GM21390 (cell line): ENCODE measurements around the gene PROM1.

Experiments
- ATAC-seq: cut with Tn5 transposase; IDR thresholded peaks from one replicate; pipeline ENCODE4 v1.9.1; 2021; ENCODE audit not compliant: unreplicated experiment

Gene PROM1

DNA sequence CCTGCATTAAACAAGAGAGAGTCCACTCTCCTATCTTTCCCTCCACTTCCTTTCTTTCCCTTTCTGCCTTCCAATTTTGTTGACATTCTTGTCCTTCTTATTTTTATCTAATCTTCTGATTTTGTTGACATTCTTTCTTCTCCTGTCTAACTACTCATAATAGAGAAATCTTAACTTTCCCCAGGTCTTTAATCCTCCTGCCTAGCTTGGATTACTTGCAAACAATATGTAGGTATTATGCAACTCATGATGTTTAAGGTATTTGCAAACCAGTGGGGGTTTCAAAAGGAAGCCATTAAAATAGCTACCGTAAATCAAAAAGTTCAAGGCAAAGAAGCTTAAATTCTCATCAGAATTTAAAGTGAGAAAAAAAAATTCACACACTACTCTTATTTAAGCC lies 53.9 kb downstream of the PROM1 start:
- no peak for ATAC-seq

DNA sequence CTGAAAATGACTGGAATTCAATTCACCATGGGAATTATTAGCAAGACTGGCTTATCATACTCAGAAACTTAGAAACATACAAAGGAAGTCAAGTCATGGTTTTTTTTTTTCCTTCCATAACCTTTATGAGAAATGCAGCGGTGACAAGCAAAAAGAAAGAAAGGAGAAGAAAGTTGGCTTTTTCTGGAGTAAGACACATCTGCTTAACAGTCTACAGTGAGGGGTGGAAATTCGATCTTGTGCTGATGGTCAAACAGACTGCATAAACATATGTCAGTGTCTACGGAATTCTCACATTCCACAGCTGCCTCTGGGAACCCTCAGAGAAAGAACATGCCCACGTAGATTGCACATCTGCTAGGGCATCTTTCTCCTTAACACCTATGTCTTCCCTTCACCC lies 54.6 kb downstream of the PROM1 start:
- ATAC-seq: no peak

DNA sequence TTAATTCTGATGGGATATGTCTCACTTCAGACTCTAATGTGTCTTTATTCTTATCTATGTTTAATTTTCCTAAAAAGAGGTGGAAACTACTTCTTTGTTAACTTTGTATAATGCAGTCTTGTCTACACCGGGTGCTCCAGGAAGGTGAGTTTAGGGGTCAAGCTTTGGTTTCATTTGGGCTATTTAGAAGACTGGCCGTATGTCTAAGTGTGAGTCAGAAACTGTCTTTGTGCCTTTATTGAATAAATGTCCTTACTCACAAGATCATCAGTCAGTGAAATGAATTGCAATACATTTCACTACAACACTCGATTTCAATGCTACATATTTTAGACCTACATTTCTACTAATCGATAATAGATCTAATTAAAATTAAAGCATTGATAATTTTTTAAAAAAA lies 56.2 kb downstream of the PROM1 start:
- no peak for ATAC-seq

DNA sequence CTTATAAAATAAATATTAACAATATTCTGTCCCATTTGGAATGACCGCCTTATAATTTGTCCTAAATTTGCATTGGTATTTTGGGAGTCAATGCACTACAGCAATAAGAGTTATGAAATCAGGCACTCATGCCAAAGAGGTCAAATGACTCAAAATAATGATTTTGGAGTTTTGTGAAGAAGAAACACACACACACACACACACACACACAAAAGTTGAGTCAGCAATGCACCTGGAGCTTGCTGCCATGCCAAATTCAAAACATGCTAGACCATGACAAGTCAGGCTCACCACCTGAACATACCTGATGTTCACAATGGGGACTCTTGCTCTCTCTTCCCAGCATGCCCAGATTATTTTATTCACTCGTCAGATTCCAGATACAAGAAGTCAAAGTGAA lies 56.7 kb downstream of the PROM1 start:
- ATAC-seq: no peak

DNA sequence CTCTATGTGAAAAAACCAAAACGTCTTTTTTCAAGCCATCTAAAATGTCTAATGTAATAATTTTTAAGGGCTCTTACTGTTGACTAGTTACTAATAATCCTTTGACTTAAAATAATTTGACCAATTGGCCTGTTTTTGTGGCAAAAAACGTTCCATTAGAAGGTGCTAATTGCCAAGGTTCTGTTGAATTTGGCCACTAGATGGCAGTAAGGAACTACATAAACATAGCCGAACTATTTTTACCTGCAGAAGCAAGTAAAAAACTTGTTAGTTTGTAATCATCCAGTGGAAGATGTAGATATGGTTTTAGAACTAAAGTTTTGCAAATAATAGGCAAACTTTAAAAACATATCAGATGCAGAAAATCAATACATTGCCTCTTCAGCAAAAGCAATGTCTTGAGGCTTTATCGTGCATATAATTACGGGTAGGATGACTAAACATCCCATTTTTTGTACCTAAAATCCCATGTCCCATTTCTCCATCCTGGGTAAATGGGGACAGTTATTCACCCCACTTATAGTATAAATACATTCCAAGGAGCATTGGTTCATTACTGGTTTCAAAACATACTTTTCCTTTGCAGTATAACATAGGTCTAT lies 57.6 kb downstream of the PROM1 start:
- ATAC-seq: no peak

DNA sequence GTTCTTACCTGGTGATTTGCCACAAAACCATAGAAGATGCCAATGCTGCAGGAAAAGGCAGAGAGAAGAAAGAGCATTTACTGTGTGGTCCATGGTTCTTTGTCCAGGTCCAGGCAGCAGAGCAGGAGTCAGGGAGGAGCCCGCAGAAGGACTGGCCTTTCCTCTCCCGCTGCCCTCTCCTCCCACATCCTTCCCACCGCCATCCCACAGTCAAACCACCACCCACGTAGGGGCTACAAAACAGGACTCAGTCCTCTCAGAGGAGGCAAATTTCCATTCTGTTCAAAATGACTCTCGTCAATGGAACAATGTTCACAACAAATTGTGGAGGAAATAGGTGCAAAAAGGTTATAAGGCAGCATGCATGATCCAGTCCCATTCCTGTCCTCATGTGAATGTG lies 58.6 kb downstream of the PROM1 start:
- no peak for ATAC-seq

DNA sequence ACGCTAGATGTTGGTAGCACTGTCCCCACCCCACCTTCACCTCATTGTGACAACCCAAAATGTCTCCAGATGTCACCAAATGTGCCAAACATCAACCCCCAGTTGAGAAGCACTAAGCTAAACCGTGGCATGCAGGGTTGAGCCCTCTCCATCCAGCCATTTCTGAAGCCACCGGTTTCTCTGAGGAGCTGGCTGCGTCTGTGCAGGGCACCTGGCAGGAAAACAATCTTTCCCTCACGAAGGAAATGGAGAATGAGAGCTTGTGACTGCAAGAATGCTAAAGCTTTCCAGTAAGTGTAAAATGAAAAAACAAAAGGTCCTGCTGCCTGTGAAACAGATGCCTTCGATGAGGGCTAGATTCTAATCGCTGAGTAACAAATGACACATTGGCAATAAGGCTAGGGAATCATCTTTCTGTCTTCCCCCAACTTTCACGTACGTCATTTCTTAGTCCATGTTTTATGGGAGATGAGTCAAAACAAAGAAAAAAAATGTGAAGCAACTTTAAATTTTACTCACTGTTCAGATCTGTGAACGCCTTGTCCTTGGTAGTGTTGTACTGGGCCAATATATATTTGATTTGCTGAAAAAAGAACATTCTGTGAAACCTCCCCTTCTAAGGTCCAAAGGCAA lies 59.9 kb downstream of the PROM1 start:
- ATAC-seq: no peak

DNA sequence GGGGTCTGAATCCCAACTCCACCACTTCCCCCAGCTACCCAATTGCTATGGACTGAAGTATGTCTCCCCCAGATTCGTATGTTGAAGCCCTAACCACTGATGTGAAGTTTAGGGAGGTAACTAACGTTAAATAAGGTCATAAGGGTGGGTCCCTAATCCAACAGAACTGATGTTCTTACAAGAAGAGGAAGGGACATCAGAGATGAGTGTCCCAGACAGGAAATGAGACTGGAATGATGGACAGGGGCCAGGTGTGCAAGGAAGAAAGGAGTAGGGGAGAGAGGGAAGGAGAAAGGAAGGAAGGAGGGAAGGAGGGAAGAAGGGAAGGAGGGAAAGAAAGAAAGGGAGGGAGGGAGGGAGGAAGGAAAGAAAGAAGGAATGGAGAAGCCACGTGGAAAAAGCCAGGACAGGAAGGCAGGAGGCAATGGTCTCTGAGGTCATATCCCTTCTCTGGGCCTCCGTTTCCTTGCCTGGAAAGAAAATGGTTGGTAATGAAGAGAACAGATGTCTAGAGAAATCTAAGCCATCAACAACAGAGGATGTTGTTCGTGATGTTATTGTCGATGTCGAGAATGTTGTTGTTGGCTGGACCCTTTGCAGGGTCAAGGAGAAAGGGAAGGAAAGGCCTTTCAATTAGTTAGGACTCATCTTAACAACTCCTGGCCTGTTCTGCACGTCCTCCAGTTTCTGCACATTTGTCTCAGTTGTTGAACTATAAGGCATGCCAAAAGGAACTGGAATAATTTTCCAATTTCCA lies 61.8 kb downstream of the PROM1 start:
- ATAC-seq: no peak

DNA sequence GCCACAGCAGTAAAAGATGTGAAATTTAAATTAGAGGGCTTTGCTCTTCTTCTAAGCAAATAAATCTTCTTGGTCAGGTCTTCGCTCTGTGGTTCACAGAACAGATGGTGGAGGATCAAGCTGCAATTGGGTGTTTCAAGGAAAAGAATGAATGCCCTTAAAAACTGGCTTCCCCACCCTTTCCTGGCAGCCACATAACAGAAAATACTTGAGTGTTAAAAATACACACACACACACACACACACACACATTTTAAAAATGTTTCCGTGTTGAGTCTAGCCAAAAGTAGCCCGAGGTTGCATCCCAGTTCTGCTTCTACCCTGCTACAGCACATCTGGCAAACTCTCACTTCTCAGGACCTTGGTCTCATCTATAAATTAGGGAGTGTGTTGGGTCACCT lies 64.2 kb downstream of the PROM1 start:
- no peak for ATAC-seq

DNA sequence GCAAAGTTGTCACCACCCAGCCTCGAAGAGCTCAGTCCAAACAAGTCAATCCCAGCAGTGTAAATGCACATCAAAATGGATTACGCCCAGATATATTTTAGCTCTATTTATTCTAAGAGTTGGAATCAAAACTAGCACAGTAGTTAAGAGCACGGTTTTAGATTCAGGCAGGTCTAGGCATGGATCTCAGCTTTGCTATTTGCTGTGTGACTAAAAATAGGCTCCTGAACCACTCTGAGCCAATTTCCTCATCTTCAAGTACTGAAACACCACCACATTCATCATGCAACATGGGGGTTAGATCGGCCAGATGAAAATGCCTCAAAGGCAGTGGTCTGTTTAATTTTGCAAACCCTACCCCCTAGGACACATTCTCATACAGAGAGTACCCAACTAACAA lies 65.0 kb downstream of the PROM1 start:
- ATAC-seq: no peak

DNA sequence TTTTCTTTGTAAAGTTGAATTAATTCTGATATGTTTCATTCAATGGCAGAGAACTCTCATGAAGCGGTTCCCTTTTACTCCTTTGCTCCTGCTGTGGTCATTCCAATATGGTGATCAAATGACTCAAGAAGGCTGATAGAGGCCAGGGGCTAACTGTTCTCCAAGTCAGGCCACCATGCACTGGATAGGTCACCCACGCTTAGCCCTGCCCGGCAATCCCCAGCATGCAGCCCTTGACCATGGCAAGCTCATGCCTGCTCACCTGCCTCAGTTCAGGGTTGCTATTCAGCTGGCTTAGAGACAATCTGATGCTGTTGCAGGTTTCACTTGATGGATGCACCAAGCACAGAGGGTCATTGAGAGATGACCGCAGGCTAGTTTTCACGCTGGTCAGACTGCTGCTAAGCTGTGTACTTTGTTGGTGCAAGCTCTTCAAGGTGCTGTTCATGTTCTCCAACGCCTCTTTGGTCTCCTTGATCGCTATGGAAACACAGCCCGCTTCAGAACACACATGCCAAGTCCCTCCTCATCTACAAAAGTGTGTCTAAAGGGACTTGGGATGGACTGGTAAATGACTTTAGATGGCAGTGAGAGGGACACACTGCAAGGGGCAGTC lies 65.7 kb downstream of the PROM1 start:
- ATAC-seq: no peak

DNA sequence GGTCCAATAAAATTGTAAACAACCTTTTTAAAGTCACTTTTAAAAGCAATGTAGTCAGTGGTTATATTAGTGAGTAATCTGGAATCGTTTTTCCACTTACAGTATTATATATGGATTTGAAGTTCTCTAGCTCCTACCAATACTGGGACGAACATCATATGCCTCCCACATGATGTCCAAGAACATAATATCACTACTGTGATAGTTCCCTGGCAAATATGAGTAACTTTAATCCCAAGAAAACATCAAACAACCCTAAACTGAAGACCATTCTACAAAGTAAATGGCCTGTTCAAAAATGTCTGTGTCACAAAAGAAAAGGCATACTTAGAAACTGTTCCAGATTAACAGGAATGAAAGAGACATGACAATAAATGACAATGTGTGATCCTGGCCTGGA lies 67.3 kb downstream of the PROM1 start:
- ATAC-seq: no peak

DNA sequence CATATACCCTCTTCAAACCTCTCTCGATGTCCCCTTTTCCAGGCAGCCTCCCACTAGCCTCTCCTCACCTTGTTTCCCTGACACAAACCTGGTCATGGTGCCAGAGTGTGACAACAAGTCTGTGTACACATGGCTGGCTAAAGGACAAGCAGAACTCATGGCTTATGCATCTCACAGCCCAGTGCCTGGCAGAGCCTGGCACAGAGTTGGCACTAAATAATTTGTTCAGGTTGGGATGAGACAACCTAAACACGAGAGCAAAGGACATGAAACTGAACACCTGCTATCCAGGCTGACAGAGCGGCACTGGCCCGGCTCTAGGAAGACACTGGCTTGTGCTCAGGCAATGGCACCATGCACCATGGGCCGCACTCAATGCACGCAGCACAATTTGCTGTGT lies 72.7 kb downstream of the PROM1 start:
- no peak for ATAC-seq

DNA sequence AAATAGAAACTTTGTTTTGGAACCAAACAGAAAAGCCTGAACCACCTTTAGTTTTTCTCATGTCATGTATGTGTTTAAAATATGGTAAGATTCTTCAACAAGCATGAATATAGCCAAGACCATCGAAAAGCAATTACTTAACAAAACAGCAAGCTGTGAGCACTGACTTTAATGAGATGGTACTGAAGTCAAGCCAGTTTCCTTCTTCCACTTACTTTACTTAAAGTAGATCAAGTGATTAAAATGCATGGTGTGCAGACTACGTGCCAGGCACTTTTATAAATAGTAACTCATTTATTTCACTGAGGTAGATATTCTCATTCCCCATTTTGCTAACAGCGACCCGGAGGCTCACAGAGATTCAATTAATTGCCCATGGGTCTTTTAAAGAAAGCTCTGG lies 74.7 kb downstream of the PROM1 start:
- no peak for ATAC-seq

DNA sequence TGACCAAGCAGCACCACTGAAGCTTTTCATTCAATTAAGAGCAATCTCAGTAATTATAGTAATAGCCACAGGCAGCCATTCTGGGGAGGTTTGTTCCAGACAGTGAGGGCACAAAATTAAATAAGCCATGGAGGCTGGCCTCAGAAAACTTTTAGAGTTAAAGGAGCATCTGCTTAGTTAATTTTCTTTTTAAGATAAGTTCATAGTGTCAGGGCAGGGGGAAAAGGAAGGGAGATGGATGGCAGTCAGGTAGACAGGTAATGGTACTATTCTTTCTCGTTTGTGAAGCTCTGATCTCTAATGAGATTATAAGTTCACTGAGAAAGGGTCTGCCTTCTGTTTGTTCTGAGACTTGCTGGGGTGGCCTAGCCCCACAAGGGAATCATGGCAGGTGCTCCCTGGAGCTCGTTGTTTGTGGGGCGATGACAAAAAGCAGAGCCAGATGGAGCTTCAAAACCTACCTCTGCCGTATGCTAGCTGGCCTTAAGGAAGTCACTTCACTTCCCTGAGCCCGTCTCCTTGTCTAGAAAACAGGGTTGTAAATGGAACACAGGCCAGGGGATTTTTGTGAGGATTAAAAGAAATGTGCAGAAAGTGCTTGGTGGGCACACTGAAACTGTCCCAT lies 76.2 kb downstream of the PROM1 start:
- ATAC-seq: no peak

DNA sequence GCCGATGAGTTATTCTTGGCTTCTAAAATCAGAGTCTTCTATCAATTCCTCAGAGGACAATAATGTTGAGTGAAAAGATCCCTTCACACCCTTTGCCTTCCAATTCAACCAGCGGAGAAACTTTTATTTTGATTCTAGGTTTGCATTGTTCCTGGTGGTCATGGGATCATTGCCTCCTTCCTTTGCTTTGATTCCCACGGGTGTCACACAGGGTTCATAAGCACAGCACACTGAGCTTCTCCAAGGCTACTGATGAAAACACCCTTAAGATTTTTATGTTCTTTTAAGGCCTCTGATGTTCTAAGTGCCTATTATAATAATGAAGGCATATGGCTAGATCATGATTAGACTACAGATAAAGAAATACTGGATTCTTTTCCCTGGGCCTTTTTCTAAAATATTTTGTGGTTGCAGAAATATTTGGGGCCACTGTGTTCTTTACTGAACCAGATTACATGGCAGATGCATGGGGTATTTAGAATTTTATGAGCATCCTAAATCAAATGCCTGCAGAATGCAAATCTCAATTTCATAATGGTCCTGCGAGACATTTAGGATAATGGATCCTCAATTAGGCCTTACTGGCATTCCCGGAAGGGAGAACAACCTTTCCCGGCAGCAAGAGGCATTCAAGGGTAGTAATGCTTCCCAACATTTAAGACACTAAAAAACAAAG lies 76.9 kb downstream of the PROM1 start:
- ATAC-seq: no peak

DNA sequence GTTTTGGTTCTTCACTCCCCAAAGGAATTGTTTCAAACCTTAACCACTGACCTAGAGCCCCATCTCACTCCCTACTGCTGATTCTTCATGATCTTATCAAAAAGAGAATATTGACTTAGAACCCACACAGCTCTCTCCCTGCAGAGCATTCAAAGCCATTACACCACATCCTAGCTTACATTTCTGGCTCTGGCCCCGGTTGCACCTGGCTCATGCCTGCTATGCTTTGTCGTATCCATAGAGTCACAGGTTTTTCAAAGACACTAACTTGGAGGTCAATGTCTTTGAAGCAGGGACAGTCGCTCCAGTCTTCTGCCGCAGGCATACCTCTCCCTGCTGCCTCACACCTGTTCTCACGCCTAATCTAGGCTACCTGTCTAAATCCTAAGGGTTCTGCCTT lies 78.1 kb downstream of the PROM1 start:
- no peak for ATAC-seq

DNA sequence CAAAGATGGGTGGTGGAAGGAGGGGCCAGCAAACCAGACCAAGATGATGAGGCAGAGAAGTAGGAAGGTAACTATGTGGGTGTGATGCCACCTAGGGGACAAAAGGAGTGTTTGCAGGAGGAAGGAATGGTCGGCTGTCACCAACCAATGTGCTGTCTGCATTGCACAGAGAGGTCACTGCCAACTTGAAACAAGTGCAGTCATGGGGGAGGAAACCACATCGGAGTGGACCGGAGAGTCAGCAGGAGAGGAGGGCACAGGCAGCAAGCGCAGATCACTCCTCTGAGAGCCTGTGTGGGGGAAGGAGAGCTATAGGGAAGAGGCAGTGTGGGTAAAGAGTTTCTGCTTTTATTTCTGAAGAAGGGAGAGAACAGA lies 82.4 kb downstream of the PROM1 start:
- peak; percentile 96 for ATAC-seq

DNA sequence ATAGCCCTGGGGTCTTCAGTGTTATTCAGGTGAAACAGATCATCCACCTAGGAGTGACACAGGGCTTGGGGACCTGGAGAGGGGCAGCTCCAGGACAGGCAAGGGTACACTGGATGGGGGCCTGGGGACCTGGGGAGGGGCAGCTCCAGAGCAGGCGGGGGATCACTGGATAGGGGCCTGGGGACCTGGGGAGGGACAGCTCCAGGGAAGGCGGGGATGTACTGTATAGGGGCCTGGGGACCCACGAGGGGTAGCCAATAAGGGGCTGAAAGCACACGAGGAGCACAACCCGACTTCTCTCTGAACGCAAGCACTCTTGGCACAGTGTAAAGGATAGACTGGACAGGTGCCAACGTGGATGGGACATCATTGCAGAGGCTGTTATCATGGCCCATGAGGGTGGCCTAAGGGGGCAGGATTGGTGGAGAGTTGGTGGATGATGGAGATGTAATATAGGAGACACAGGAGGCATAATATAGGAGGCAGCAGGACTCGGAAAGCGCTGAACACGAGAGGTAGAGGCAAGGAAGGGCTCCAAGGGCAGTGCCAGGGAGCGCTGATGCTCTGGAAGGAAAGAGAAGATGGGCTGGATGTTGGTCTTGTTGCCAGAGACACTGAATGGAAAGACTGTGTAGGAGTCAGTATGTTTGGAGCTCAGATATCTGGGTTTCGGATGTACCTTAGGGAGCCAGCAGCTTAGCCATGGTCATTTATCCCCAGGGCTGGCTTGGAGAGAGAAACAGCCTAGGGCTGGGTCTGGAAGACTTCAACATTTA lies 82.9 kb downstream of the PROM1 start:
- no peak for ATAC-seq

DNA sequence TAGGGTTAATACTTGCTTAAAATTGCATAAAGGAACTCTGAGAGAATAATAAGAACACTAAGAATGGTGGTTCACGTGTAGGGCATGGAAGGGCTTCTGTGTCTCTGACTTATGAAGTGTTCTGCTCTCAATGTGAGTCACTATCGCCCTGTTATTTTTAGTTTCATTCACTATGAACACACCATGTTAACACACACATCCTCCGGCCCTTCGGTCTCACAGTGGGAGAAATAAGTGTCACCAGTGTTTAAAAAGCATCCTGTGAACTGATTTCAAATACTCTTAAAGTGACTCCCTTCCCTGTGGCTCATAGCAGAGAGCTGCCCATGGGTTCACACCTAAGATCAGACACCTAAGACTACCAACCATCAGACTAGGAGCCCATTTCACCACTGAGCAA lies 87.0 kb downstream of the PROM1 start:
- ATAC-seq: peak; percentile 55
